Naive thymus-derived CD4-positive, alpha-beta T cell (primary cell): ENCODE results near the gene KRTAP5-7. TPM values are rescaled to one million over a fixed set of nuclear protein-coding genes. Genes with fewer than 3 reads are reported as not detected.

Experiments
- ATAC-seq: fragments of 150-1000 bp; cut with Tn5 transposase; 2 replicates; pipeline ENCODE4 v1.10.0; 2021; ENCODE audit warnings: mild to moderate bottlenecking, moderate library complexity
- CTCF ChIA-PET: fragments of 350-600 bp; sonication (Branson Sonifier 250); formaldehyde crosslinking; loops from one replicate; lab custom pipeline; 2021; ENCODE audit warnings: antibody characterized with exemption; lab: Charles Lee
- POLR2A ChIA-PET: fragments of 350-600 bp; sonication (Branson Sonifier 250); formaldehyde crosslinking; loops from one replicate; lab custom pipeline; 2021; ENCODE audit warnings: antibody characterized with exemption, inconsistent platforms; lab: Charles Lee
- DNase-seq, 9 donors: peaks; one replicate each; pipeline versions ENCODE4 v3.0.0 to v3.0.0-alpha.2; 2020 to 2022; ENCODE audit warnings: mixed read lengths in 1 of 9
- H3K27ac ChIP-seq: one replicate; pipeline ENCODE4 v1.7.0; 2013; ENCODE audit warnings: mild to moderate bottlenecking, low read depth, low read length, moderate library complexity
- H3K27me3 ChIP-seq, 2 donors: one replicate each; pipeline ENCODE4 v1.7.0; 2013; ENCODE audit warnings: low read length in 2 of 2, mild to moderate bottlenecking in 2 of 2, moderate library complexity in 2 of 2; ENCODE audit not compliant: control insufficient read depth in 2 of 2, insufficient read depth in 2 of 2
- H3K36me3 ChIP-seq, 3 experiments: 1 replicate in 2 of 3; 2 replicates in 1 of 3; pipeline ENCODE4 v1.7.0; 2013; ENCODE audit warnings: low read length in 3 of 3, mild to moderate bottlenecking in 3 of 3, moderate library complexity in 1 of 3; ENCODE audit not compliant: insufficient read depth in 3 of 3, control insufficient read depth in 2 of 3
- H3K4me1 ChIP-seq, 2 donors: one replicate each; pipeline ENCODE4 v1.7.0; 2013; ENCODE audit warnings: low read length in 2 of 2, mild to moderate bottlenecking in 2 of 2, moderate library complexity in 1 of 2; ENCODE audit not compliant: control insufficient read depth in 2 of 2, insufficient read depth in 2 of 2
- H3K4me3 ChIP-seq: 2 replicates; pipeline ENCODE4 v1.7.0; 2013; ENCODE audit warnings: mild to moderate bottlenecking, low read length
- H3K9me3 ChIP-seq, 3 experiments: 1 replicate in 2 of 3; 2 replicates in 1 of 3; pipeline ENCODE4 v1.7.0; 2013; ENCODE audit warnings: low read length in 3 of 3; ENCODE audit not compliant: control insufficient read depth in 2 of 3
- H3K27ac Mint-ChIP-seq, 9 donors: one replicate each; pipeline ENCODE4 v1.8.0; 2020 to 2022; ENCODE audit warnings: mixed read lengths in 9 of 9, mild to moderate bottlenecking in 8 of 9, moderate library complexity in 5 of 9, inconsistent platforms in 2 of 9
- H3K27me3 Mint-ChIP-seq, 5 donors: one replicate each; pipeline ENCODE4 v1.8.0; 2021 to 2022; ENCODE audit warnings: mixed read lengths in 5 of 5, mild to moderate bottlenecking in 1 of 5
- H3K36me3 Mint-ChIP-seq, 5 donors: one replicate each; pipeline ENCODE4 v1.8.0; 2020 to 2022; ENCODE audit warnings: mixed read lengths in 5 of 5, mild to moderate bottlenecking in 3 of 5, inconsistent platforms in 1 of 5
- H3K4me1 Mint-ChIP-seq, 7 donors: one replicate each; pipeline ENCODE4 v1.8.0; 2020 to 2022; ENCODE audit warnings: mixed read lengths in 7 of 7, mild to moderate bottlenecking in 3 of 7, inconsistent platforms in 1 of 7
- H3K4me3 Mint-ChIP-seq, 10 donors: one replicate each; pipeline ENCODE4 v1.8.0; 2020 to 2022; ENCODE audit warnings: mild to moderate bottlenecking in 10 of 10, mixed read lengths in 10 of 10, moderate library complexity in 6 of 10, inconsistent platforms in 2 of 10
- H3K9me3 Mint-ChIP-seq, 11 donors: one replicate each; pipeline ENCODE4 v1.8.0; 2020 to 2022; ENCODE audit warnings: mixed read lengths in 11 of 11, mild to moderate bottlenecking in 4 of 11, inconsistent platforms in 1 of 11, moderate library complexity in 1 of 11
- intact Hi-C, 2 donors: fragments of 100-400 bp; cut with micrococcal nuclease; formaldehyde crosslinking; loops; one replicate each; pipeline ENCODE4 v1.15.1; 2023
- polyA plus RNA-seq, 2 donors: library from polyadenylated mRNA; unstranded; fragments of 300-500 nt; fragmentation: Illumina TruSeq; gene quantifications; one replicate each; pipeline ENCODE4 v1.2.3, GENCODE V29; 2021
- total RNA-seq, 6 experiments: library from RNA in 5 of 6; stranded (reverse) in 5 of 6; gene quantifications; 1 replicate in 5 of 6; 2 replicates in 1 of 6; pipeline ENCODE4 v1.2.3 and lab custom pipeline; 2021 to 2026

Gene KRTAP5-7
- total and polyA plus RNA-seq, 7 experiments from 2014 or later: 0.21 to 0.37 TPM; not detected in 5

- no peaks in the 10 kb centered on the region for H3K27me3 Mint-ChIP-seq
- ChIA-PET POLR2A (no interaction called here), CTCF (no interaction called here)
- no peaks in the 10 kb centered on the region for H3K27me3 ChIP-seq
- no peak for DNase-seq
- intact Hi-C loops: no loop called here
- peaks cover 0 to 10% (median 0%) of the 10 kb centered on the region in 3 experiments for H3K9me3 ChIP-seq
- H3K4me3 Mint-ChIP-seq: no peak overlapping the region
- no peak overlapping the region for H3K27ac Mint-ChIP-seq
- no peak overlapping the region for H3K27ac ChIP-seq
- H3K4me3 ChIP-seq: no peak overlapping the region
- H3K36me3 ChIP-seq: peaks cover 7 to 82% (median 13%) of the 10 kb centered on the region in 3 experiments
- H3K4me1 Mint-ChIP-seq: peaks cover 0 to 5% (median 0%) of the 10 kb centered on the region in 7 donors
- H3K36me3 Mint-ChIP-seq: peaks cover 37 to 91% (median 62%) of the 10 kb centered on the region in 5 donors
- peaks cover 0 to 24% (median 8%) of the 10 kb centered on the region in 11 donors for H3K9me3 Mint-ChIP-seq
- ATAC-seq: no peak
- H3K4me1 ChIP-seq: no peaks in the 10 kb centered on the region
Measured at GRCh38 chr11:71502026-71502425, 25.0 kb upstream of the KRTAP5-7 start.

- Mint-ChIP-seq H3K9me3 (peaks cover 0 to 34% (median 11%) of the 10 kb centered on the region in 11 donors), H3K27ac (no peak overlapping the region), H3K36me3 (peaks cover 32 to 85% (median 62%) of the 10 kb centered on the region in 5 donors), H3K4me3 (no peak overlapping the region), H3K4me1 (peaks cover 0 to 5% (median 0%) of the 10 kb centered on the region in 7 donors), H3K27me3 (no peaks in the 10 kb centered on the region)
- Histone ChIP-seq H3K4me3 (no peak overlapping the region), H3K27ac (no peak overlapping the region), H3K4me1 (no peaks in the 10 kb centered on the region), H3K27me3 (no peaks in the 10 kb centered on the region), H3K36me3 (peaks cover 7 to 73% (median 9%) of the 10 kb centered on the region in 3 experiments), H3K9me3 (peaks cover 0 to 15% (median 0%) of the 10 kb centered on the region in 3 experiments)
- ChIA-PET CTCF (no interaction called here), POLR2A (no interaction called here)
- DNase-seq (no peak), ATAC-seq (no peak)
- intact Hi-C loops: no loop called here
Measured at GRCh38 chr11:71502871-71503435, 24.1 kb upstream of the KRTAP5-7 start.

DNA sequence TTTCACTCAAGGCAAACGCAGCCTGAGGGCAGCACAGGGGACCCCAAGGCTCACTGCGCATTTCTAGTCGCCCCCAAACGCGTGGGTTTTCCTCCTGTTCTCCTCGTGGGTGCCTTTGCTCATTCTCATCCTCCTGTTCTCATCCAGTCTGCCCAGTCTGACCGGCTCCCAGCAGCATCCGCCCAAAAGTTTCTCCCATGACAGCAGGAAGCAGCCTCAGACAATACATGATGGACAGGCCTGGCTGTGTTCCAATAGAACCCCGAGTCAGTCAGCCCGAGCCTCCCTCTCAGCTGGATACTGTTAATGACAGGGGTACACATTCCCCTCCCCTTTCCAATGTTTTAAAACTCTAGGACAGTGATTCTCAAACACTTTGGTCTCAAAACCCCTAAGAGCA is 22.5 kb upstream of the KRTAP5-7 start:
- ATAC-seq (no peak), DNase-seq (no peak)
- Mint-ChIP-seq H3K27me3 (no peaks in the 10 kb centered on the region), H3K27ac (no peak overlapping the region), H3K36me3 (peaks cover 32 to 70% (median 55%) of the 10 kb centered on the region in 5 donors), H3K9me3 (peaks cover 9 to 49% (median 24%) of the 10 kb centered on the region in 11 donors), H3K4me1 (peaks cover 0 to 2% (median 0%) of the 10 kb centered on the region in 7 donors), H3K4me3 (no peak overlapping the region)
- H3K4me1 ChIP-seq: no peaks in the 10 kb centered on the region
- H3K9me3 ChIP-seq: peaks cover 0 to 21% (median 0%) of the 10 kb centered on the region in 3 experiments
- POLR2A ChIA-PET: no interaction called here
- CTCF ChIA-PET: no interaction called here
- no peaks in the 10 kb centered on the region for H3K27me3 ChIP-seq
- peaks cover under 1 to 57% (median 9%) of the 10 kb centered on the region in 3 experiments for H3K36me3 ChIP-seq
- intact Hi-C loops: no loop called here
- H3K27ac ChIP-seq: no peak overlapping the region
- no peak overlapping the region for H3K4me3 ChIP-seq

- Mint-ChIP-seq H3K9me3 (peaks cover 13 to 54% (median 29%) of the 10 kb centered on the region in 11 donors), H3K36me3 (peaks cover 36 to 67% (median 54%) of the 10 kb centered on the region in 5 donors), H3K4me3 (no peak overlapping the region), H3K4me1 (peaks cover 0 to 2% (median 0%) of the 10 kb centered on the region in 7 donors), H3K27me3 (no peaks in the 10 kb centered on the region), H3K27ac (no peak overlapping the region)
- Histone ChIP-seq H3K9me3 (peaks cover 0 to 25% (median 0%) of the 10 kb centered on the region in 3 experiments), H3K36me3 (peaks cover 0 to 52% (median 8%) of the 10 kb centered on the region in 3 experiments), H3K4me3 (no peak overlapping the region), H3K4me1 (no peaks in the 10 kb centered on the region), H3K27ac (no peak overlapping the region), H3K27me3 (no peaks in the 10 kb centered on the region)
- intact Hi-C loops: no loop called here
- DNase-seq (no peak), ATAC-seq (no peak)
- POLR2A ChIA-PET: interaction anchor here (0.6 kb wide), 1 partner anchor 40 kb away, joined by 3 read pairs; no protein-coding TSS in a partner anchor
- CTCF ChIA-PET: no interaction called here
Measured at GRCh38 chr11:71505001-71505400, 22.1 kb upstream of the KRTAP5-7 start.

- DNase-seq (no peak), ATAC-seq (no peak)
- Mint-ChIP-seq H3K27me3 (no peaks in the 10 kb centered on the region), H3K4me3 (no peak overlapping the region), H3K4me1 (peaks cover 0 to 2% (median 0%) of the 10 kb centered on the region in 7 donors), H3K9me3 (peaks cover 13 to 62% (median 32%) of the 10 kb centered on the region in 11 donors), H3K36me3 (peaks cover 29 to 59% (median 47%) of the 10 kb centered on the region in 5 donors), H3K27ac (no peak overlapping the region)
- CTCF ChIA-PET: no interaction called here
- Histone ChIP-seq H3K27me3 (no peaks in the 10 kb centered on the region), H3K27ac (no peak overlapping the region), H3K36me3 (peaks cover 0 to 44% (median 4%) of the 10 kb centered on the region in 3 experiments), H3K4me3 (no peak overlapping the region), H3K9me3 (peaks cover 0 to 28% (median 0%) of the 10 kb centered on the region in 3 experiments), H3K4me1 (no peaks in the 10 kb centered on the region)
- intact Hi-C loops: no loop called here
- POLR2A ChIA-PET: interaction anchor here (0.6 kb wide), 1 partner anchor 41 kb away, joined by 3 read pairs; no protein-coding TSS in a partner anchor
Measured at GRCh38 chr11:71505781-71506180, 21.3 kb upstream of the KRTAP5-7 start.

DNA sequence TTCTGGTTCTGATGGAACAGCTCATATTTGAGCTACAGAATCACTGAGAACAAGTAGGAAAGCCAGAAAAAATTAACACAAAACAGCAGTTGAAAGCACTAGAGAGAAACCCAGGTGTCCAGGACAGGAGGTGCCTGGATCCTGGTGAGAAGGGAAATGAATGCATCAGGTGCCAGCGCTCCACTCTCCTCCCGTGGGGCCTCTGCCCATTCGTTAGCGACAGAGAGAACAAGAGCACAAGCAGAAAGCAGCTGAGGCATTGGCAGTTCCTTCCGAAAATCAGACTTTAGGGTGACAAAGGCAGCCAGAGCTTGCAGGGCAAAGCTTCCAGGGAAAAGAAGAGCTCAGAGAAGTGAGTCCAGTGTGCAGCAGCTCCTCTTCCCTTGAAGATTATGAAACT is 20.0 kb upstream of the KRTAP5-7 start:
- H3K36me3 Mint-ChIP-seq: peaks cover 27 to 50% (median 47%) of the 10 kb centered on the region in 5 donors

More for the DNA sequence above, 20.0 kb upstream of the KRTAP5-7 start:
- Histone ChIP-seq H3K4me1 (no peaks in the 10 kb centered on the region), H3K9me3 (peaks cover 0 to 28% (median 0%) of the 10 kb centered on the region in 3 experiments), H3K4me3 (no peak overlapping the region), H3K36me3 (peaks cover 0 to 31% (median 4%) of the 10 kb centered on the region in 3 experiments), H3K27ac (no peak overlapping the region), H3K27me3 (no peaks in the 10 kb centered on the region)
- ATAC-seq (no peak), DNase-seq (no peak)
- Mint-ChIP-seq H3K4me1 (peaks cover 0 to 2% (median 0%) of the 10 kb centered on the region in 7 donors), H3K4me3 (no peak overlapping the region), H3K9me3 (peaks cover 13 to 75% (median 38%) of the 10 kb centered on the region in 11 donors), H3K27me3 (no peaks in the 10 kb centered on the region), H3K27ac (no peak overlapping the region)
- CTCF ChIA-PET: no interaction called here
- POLR2A ChIA-PET: no interaction called here
- intact Hi-C loops: no loop called here
